DMS 273 (cell line): ENCODE measurements around the gene TLK2.
"Not testable (repeated sequence)": the region's sequence is repeated elsewhere in the genome, so short reads cannot be mapped to it uniquely, and the experiment has no call there.

Experiments
- DNase-seq: peaks from one replicate; lab custom pipeline; 2025; ENCODE audit not compliant: unreplicated experiment; lab: John Stamatoyannopoulos, UW

Gene TLK2

DNA sequence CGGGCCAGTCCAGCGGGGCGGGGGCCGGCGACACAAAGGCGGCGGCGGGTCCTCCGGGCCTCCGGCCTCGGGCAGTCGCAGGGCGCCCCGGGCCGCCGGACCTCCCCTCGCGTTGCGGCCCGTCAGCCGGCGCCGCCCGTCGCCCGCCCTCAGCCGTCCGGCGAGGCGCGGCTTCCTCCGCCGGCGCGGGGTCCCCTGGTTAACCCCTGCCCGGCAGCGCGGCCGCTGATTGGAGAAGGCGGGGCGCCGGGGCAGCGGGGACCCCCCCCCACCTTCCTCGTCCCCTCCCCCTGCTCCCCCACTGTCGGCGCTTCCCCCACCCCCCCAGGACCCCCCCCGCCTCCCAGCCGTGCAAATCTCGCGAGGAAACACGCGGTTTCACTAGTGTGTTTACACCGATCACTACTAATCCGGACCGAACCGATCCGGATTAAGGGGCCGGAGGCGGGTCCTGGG is at the start of gene TLK2:
Gene TLK2 (plus strand): TSS at position 402 of the 456 bp plus-strand sequence. CDS start 2,301 bp downstream, outside the sequence.
- DNase-seq, result peak; percentile 90

DNA sequence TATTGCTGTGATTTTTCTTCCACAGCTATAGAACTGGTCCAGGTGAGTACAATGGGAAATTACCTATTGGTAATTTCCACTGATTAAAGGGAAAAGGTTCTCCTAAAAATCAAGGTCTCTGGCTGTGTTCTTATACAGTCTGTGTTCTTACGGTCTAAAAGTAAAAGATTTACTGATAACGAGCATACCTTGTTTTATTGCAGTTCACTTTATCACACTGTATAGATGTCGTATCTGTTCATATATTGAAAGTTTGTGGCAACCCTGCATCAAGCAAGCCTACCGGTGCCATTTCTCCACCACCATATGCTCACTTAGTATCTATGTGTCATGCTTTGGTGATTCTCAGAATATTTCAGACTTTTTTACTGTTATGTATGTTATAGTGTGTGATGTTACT is 43.4 kb upstream of the TLK2 start:
- not testable (repeated sequence) for DNase-seq

DNA sequence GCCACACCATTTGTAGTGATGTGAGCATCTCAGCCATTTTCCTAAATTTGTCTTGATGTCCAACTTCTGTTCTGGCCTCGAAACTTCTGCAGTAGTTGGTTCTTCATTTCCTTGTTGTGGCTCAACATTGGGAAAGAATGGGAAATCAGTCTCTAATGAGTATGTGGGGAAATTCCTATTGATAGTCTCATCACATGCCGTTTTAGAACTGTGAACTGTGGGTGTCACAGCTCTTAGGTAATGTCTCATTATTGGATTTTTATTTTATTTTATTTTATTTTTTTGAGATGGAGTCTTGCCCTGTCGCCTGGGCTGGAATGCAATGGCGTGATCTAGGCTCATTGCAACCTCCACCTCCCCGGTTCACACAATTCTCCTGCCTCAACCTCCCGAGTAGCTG is 37.4 kb upstream of the TLK2 start:
- not testable (repeated sequence) for DNase-seq

DNA sequence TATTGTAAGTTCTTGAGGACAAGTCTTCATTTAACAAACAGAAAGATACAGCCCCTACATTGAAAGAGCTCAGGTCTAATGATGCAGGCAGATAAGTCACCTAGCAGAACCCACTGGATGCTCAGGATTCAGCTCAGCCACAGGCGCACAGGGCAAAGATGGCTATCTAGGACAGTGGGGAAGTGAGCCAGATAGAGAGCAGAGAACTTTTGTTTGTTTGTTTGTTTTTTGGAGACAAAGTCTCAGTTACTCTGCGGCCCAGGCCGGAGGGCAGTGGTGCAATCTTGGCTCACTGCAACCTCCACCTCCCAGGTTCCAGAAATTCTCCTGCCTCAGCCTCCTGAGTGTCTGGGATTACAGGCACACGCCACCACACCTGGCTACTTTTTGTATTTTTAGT is 34.6 kb upstream of the TLK2 start:
- DNase-seq, result no peak

DNA sequence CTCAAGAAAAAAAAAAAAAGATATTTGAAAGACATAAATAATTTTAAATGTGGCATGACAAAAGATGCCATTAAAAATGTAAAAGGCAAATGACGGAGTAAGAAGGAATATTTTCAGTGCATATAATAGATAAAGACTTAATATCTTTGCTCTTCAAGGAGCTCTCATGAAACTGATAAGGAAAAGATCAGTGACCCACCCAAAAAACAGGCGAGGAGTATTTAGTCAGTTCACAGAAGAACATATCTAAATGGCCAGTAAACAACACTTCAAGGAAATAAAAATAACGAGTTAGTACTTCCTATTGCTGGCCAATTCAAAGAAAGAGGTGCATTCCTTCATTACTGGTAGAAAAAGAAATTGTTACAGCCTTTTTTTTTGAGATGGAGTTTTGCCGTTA is 32.8 kb upstream of the TLK2 start:
- not testable (repeated sequence) for DNase-seq

DNA sequence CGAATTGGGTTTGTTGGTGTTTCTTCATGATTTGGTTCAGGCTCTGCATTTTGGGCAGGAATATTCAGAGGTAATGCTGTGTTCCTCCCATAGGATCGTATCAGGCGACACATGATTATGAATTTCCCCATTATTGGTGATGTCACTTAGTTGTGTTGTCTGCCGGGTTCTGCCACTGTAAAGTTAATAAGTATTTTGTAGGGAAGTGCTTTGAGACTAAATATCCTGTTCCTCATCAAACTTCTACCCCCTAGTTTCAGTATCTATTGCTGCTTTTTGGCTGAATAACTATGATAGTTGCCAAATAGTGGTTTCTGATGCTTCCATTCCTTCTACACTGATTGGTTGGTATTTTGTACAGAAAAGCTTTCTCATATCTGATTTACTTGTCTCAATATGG is 26.4 kb upstream of the TLK2 start:
- not testable (repeated sequence) for DNase-seq

DNA sequence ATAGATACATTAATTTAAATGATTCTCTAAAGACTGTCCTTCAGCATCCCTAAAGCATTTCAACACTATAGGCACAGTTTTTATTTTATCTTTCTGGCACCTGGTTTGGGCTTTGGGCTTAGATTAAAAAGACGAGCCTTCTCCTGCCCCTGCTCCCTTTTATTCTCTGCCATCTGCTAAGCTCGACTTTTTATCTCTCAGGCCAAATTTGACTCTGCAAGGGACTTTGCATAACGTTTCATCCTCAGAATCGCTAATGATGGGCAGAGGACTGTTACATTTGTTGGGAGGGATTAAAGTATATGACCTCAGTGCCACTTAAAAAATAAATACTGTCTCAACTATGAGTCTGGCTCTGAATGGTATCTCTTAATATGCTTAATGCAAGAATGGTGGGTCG is 25.6 kb upstream of the TLK2 start:
- peak; percentile 20 for DNase-seq

DNA sequence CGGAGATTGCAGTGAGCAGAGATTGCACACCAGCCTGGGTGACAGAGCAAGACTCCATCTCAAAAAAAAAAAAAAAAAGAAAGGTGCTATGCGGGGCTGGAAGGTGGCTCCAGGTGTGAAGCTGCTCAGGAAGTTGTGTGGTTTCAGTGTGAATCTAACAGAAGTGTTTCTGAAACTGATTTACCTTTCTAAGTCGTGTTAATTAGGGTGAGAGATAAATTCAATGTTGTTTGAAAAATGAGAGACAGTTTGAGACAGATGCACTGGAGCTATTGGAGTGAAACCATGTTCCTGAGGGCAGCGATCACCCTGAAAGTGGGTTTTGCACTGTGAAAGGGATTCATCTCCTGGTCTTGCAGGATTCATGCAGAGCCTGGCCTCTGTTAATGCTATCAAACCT is 25.0 kb upstream of the TLK2 start:
- not testable (repeated sequence) for DNase-seq

DNA sequence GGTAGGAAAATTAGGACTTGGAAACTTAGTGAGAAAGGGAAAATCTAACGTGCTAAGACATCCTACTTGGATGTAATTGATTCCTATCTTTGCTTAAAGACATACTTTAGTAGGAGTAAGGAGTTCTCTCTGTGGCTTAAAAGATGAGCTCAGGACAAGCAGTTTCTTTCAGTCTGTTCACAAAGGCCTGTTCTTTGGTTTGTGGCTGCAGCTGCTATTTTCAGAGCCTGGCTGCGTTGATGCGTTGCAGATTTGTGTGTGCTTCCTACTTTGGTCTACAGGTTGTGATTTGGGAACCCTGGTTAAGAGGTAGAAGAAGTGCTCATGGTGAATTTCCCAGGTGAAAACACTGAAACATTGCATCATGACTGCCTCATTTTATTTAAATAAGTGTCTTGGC is 24.5 kb upstream of the TLK2 start:
- DNase-seq, result not testable (repeated sequence)

DNA sequence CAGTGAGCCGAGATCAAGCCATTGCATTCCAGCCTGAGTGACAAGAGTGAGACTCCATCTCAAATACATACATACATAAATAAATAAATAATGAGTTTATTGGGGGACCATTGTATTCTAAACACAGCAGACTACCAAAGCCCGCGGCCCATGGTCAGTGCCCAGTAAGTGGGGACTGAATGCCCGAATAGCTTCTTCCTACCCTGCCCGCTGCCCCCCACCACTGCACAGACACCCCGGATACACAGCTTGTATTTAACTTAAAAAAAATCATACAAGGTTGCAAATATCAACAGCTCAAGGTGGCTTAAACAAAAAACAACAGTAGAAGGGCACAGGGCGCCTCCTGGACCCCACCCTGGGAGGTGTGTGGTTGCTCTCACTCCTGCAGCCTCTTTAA is 22.6 kb upstream of the TLK2 start:
- DNase-seq, result no peak

DNA sequence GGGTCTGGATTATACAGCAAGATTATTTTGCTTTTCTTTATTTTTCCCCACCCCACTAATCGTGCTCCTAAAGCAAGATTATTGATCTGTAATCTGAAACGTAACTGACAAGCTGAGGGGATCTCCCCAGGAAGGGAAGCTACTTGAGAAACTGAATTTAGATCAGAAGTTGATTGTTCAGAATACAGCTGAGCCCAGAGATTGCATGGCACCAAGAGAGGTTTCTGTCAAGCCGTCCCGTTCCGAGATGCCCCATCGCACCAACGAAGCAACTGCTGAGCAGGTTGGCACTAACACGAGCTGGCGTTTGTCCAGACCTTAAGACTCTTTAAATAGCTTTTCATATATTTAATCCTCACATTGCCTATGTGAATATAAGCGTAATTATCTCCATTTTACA is 20.1 kb upstream of the TLK2 start:
- DNase-seq, result not testable (repeated sequence)

DNA sequence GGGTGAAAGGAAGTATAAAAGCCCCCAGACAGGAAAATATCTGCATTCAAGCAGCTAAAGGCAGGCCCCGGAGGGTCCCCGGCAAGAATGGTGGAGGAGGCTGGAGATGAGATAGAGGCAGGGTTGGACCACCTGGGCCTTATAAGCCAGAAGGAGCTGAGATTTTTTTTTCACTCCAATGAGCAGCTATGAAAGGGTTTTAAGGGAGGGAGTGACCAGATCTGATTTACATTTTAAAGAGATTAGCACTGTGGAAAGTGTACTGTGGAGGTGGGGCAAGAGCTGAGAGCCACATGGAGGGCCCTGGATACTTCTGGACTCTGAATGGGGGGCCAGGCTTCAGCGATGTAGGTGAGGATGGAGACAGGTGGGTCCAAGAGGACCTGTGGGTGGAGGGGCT is 14.2 kb upstream of the TLK2 start:
- DNase-seq, result not testable (repeated sequence)

DNA sequence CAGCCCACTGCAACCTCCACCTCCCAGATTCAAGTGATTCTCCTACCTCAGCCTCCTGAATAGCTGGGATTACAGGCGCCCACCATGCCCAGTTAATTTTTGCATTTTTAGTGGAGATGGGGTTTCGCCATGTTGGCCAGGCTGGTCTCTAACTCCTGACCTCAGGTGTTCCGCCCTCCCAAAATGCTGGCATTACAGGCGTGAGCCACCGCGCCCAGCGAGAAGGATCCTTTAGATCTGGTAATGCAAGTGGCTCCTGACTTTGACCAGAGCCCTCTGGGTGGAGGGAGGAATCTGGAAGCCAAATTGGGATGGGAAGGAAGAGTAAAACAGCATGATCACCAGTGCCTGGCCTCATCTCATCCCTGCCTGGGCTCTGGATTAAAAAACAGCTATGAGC is 13.4 kb upstream of the TLK2 start:
- not testable (repeated sequence) for DNase-seq

DNA sequence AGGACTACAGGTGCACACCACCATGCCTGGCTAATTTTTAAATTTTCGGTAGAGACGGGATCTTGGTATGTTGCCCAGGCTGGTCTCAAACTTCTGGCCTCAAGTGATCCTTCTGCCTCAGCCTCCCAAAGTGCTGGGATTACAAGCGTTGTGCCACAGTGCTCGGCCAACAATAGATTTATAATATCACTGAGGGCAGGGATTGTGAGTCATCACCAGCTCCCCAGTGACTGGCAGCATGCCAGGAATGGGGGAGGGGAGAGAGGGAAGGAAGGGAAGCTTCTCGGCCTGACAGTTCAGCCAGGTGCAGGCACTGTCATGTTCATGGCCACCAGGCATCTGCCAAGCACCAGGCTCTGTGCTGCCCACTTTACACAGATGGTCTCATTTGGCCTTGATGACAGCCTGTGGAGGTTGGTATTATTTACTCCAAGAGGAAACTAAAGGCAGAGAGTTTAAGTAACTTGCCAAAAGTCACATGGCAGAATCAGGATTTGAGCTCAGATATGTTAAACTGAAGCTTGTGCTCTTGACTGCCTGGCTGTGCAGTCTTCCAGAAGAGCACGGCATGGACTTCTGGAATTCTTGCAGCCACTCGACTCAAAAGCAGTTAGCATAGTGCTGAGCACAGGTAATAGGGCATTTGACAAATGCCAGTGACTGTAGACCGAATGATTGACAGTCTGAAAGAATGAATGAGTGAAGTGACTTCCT is 7.8 kb upstream of the TLK2 start:
- peak; percentile 92 for DNase-seq

DNA sequence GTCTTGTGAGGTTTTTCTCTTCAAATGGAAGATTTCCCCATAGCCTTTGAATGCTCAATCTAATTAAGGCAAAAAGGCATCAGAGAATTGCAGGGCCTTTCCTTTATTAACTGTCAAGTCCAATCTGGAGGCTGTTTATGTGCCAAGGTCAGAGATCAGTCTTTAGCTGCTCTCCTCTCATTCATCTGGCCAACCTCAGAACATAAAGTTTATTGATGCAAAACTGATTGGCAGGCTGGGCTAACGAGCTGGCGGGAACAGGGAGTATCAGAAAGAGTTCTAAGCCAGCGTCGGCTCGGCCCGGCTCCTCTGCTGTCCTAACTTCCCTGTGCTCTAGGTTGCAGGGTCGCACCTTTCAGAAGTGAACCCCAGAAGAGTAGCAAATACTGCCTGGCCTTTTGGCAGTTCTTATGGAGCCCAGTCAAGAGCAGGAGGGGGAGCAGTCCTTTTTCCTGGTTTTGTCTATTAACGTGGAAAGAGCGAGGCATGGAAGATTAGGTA is 7.2 kb upstream of the TLK2 start:
- DNase-seq, result not testable (repeated sequence)

DNA sequence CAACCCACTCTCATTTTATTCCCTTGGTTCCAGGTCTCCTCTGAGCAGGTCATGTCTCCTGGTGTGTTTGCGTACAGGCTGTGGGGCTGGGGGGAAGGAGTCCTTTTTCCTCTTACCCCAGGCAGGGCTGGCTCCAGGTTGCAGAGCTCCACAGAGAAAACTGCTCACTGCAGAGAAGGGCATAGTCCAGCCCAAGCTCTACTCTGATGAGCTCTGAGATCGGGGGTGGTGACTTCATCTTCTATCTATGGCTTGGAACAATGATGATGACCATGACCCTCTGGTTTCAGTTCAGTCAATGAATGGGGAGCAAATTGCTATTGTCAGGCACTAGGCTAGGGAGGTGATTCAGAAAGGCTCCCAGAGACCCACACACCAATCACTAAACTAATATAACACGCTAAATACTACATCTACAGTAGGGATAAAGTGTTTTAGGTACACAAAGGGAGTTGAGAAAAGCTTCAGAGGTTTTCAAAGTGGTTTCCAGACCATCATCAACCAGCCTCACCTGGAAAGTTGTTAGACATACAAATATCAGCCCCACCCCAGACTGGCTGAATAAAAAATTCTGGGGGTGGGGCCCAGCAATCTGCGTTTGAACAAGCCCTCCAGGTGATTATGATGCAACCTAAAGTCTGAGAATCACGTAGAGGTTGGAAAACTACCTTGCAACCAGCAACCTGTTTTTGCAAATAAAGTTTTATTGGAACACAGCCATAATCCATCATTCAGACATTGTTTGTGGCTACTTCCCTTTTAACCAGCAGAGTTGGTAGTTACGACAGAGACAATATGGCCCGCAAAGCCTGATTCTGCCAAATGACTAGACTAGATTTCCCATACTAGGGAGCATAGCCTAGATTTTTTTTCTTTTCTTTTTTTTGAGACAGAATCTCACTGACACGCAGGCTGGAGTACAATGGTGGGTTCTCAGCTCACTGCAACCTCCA is 5.3 kb upstream of the TLK2 start:
- DNase-seq, result not testable (repeated sequence)

DNA sequence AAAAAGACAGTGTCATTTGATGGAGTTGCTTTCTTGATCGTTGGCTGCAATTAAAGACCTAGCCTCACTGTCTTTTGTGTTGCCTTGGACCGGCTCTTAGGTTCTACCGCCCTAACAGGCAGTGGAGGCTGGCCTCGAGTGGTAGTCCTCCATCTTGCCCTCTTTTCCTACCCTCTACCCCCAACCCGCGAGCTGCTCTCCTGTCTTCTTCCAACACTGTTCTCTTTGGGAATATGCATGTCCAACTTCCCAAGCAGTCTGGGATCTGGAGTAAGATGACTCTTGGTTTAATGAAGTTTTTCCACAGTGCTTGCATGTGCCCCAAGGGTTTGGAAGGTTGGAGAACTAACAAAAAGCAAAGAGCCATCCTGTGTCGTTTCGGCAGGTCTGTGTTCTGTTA is 1.5 kb upstream of the TLK2 start:
- DNase-seq, result not testable (repeated sequence)

DNA sequence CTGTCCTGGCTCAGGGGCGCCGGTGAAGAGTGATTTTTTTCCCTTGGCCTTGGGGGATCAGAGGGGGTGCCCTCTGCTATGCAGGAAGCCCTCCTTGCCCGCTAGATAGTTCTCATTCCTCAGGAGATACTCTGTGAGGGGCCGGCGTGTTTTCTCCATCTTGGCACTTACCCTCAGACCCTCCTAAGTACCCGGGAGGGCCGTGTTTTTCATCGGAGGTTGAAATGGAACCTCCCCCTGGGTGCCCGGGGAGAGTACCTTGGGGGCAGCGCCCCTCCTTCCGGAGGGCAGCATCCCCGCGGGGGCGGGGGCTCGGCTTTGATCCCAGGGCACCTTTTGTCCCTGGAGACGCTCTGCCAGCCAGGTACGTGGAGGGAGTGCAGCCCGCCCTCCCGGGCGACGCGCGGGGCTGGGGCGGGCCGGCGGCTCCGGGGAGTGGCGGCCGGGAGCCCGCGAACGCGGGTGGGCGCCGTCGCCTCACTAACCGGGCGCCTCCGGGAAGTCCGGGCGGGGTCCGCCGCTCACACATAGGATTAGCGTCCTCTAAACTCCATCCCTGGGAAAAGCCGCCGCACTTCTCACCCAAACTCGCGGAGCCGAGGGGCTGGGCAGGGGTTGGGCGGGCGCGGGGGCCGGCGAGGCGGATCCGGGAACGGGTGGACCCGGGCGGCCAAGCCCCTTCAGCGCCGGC is 762 bp upstream of the TLK2 start:
- peak; percentile 69 for DNase-seq

DNA sequence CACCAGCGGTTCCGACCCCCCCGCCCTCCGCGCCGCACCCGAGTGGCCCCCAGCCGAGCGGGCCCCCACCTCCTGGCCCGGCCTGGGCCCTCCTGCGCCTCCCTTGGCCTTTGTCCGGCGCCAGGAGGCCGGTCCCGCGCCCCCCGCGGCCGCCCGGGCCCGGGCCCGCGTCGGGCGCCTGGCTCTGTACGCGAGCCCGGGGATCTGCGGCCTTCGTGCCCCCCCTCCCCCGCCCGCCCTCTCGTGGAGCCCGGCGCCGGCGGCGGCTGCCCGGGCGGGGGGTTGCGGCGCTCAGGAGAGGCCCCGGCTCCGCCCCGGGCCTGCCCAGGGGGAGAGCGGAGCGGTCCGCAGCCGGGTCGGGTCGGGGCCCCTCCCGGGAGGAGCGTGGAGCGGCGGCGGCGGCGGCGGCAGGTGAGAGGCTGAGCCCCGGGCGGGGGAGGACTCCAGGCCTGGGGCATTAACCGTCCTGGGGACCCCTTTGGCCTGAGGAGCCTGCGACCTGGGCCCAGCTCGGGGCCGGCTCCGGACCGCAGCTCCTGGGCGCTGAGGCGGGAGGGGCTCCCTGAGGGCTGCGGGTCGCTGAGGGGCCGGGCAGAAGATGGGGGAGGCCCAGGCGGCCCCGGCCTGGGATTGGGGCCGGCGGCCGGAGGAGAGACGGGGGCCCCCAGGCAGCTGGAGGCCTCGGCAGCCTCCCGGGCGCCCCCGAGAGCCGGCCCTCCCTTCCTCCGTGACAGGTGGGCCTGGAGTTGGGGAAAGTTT is 434 bp downstream of the TLK2 start:
- peak; percentile 66 for DNase-seq

DNA sequence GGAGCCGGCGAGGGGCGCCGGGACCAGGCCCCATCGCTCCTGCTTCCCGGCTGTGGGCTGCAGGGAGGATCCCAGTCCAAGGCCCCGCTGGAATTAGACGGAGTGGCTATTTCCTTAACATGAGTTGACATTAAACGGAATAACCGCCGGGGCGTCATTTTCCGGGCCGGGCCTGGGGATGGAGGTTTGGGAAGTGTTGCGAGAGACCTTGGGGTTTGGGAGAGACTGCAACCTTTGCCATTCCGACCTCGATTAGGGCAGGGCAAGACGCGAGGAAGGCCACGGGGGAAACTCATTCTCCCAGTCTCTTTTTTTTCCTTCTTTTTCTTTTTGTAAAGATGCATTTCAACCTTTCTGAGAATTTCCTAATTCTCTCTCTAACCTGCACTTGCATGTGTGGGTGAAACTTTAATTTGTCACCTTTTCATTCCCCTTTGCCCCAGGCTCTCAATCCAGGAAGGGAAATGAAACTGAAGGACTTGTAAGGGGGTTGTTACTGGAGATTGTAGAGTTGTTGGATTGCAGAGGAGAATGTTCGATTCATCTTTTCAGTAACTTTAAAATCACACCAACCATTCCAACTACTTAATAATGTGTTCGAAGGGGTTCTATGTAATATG is 1.1 kb downstream of the TLK2 start:
- peak; percentile 42 for DNase-seq
